H9 (cell line): ENCODE results near the gene ATG7. TPM values are rescaled to one million over a fixed set of nuclear protein-coding genes. Genes with fewer than 3 reads are reported as not detected.

Experiments
- DNase-seq: peaks from one replicate; pipeline ENCODE4 v3.0.0-alpha.2; 2017
- H2AFZ ChIP-seq: one replicate; pipeline ENCODE4 v1.6.1; 2013; ENCODE audit warnings: mild to moderate bottlenecking, low read length, control low read depth, moderate library complexity
- H2AK5ac ChIP-seq: 2 replicates; pipeline ENCODE4 v1.6.1; 2013; ENCODE audit warnings: low read length, control low read depth, mixed read lengths; ENCODE audit not compliant: insufficient read length
- H2BK120ac ChIP-seq: one replicate; pipeline ENCODE4 v1.6.1; 2013; ENCODE audit warnings: low read depth, mild to moderate bottlenecking, low read length, control low read depth, inconsistent platforms; ENCODE audit not compliant: poor library complexity, severe bottlenecking
- H2BK12ac ChIP-seq: 2 replicates; pipeline ENCODE4 v1.6.1; 2013; ENCODE audit warnings: low read length, control low read depth, mixed read lengths, low read depth; ENCODE audit not compliant: insufficient read length
- H2BK15ac ChIP-seq: 2 replicates; pipeline ENCODE4 v1.6.1; 2013; ENCODE audit warnings: low read depth, low read length, control low read depth
- H2BK20ac ChIP-seq: one replicate; pipeline ENCODE4 v1.6.1; 2013; ENCODE audit warnings: low read depth, mild to moderate bottlenecking, low read length, control low read depth, inconsistent platforms; ENCODE audit not compliant: poor library complexity, severe bottlenecking
- H2BK5ac ChIP-seq: 2 replicates; pipeline ENCODE4 v1.6.1; 2013; ENCODE audit warnings: low read length, control low read depth, mixed read lengths; ENCODE audit not compliant: insufficient read length
- H3K14ac ChIP-seq: 2 replicates; pipeline ENCODE4 v1.6.1; 2013; ENCODE audit warnings: low read length, control low read depth; ENCODE audit not compliant: insufficient read depth
- H3K18ac ChIP-seq: 2 replicates; pipeline ENCODE4 v1.6.1; 2013; ENCODE audit warnings: low read depth, mild to moderate bottlenecking, mixed read lengths, low read length, control low read depth; ENCODE audit not compliant: insufficient read length
- H3K23ac ChIP-seq: 2 replicates; pipeline ENCODE4 v1.6.1; 2013; ENCODE audit warnings: low read length, control low read depth, mixed read lengths, low read depth; ENCODE audit not compliant: insufficient read length
- H3K23me2 ChIP-seq: 2 replicates; pipeline ENCODE4 v1.6.1; 2013; ENCODE audit warnings: low read depth, mild to moderate bottlenecking, mixed read lengths, low read length, control low read depth; ENCODE audit not compliant: insufficient read length, poor library complexity, severe bottlenecking
- H3K27ac ChIP-seq: 2 replicates; pipeline ENCODE4 v1.5.1; 2013; ENCODE audit warnings: low read length, control low read depth, mixed read lengths, low read depth; ENCODE audit not compliant: insufficient read length
- H3K27me3 ChIP-seq: 2 replicates; pipeline ENCODE4 v1.6.1; 2013; ENCODE audit warnings: low read length, control low read depth, inconsistent platforms; ENCODE audit not compliant: insufficient read depth
- H3K4ac ChIP-seq: 2 replicates; pipeline ENCODE4 v1.6.1; 2013; ENCODE audit warnings: low read depth, mild to moderate bottlenecking, control low read depth, inconsistent platforms, low read length, moderate library complexity
- H3K4me1 ChIP-seq: 2 replicates; pipeline ENCODE4 v1.6.1; 2013; ENCODE audit warnings: low read length, control low read depth, inconsistent platforms; ENCODE audit not compliant: insufficient read depth
- H3K4me2 ChIP-seq: 2 replicates; pipeline ENCODE4 v1.6.1; 2013; ENCODE audit warnings: low read length, control low read depth, mixed read lengths; ENCODE audit not compliant: insufficient read length, insufficient read depth
- H3K56ac ChIP-seq: 2 replicates; pipeline ENCODE4 v1.6.1; 2013; ENCODE audit warnings: low read depth, mild to moderate bottlenecking, mixed read lengths, low read length, control low read depth; ENCODE audit not compliant: insufficient read length
- H3K79me1 ChIP-seq: 2 replicates; pipeline ENCODE4 v1.6.1; 2013; ENCODE audit warnings: low read depth, mild to moderate bottlenecking, moderate library complexity, low read length, control low read depth, inconsistent platforms; ENCODE audit not compliant: insufficient read depth, poor library complexity, severe bottlenecking
- H3K79me2 ChIP-seq: 2 replicates; pipeline ENCODE4 v1.6.1; 2013; ENCODE audit warnings: low read length, control low read depth, inconsistent platforms; ENCODE audit not compliant: insufficient read depth
- H3K9ac ChIP-seq: 2 replicates; pipeline ENCODE4 v1.6.1; 2013; ENCODE audit warnings: low read length, control low read depth, mixed read lengths; ENCODE audit not compliant: insufficient read length; ENCODE audit errors: extremely low read depth
- H3K9me3 ChIP-seq: one replicate; pipeline ENCODE4 v1.6.1; 2013; ENCODE audit warnings: low read depth, low read length, inconsistent platforms; ENCODE audit not compliant: control insufficient read depth
- H3T11ph ChIP-seq: one replicate; pipeline ENCODE4 v1.6.1; 2013; ENCODE audit warnings: mild to moderate bottlenecking, low read length, control low read depth, inconsistent platforms
- H4K20me1 ChIP-seq: one replicate; pipeline ENCODE4 v1.6.1; 2013; ENCODE audit not compliant: control insufficient read depth, insufficient read length, insufficient read depth
- H4K5ac ChIP-seq: 2 replicates; pipeline ENCODE4 v1.6.1; 2013; ENCODE audit warnings: low read depth, mild to moderate bottlenecking, mixed read lengths, low read length, control low read depth; ENCODE audit not compliant: insufficient read length
- H4K8ac ChIP-seq: replicated peaks from 2 replicates; pipeline ENCODE4 v1.6.1; 2013; ENCODE audit warnings: low read length, control low read depth, mixed read lengths, low read depth; ENCODE audit not compliant: insufficient read length
- H4K91ac ChIP-seq: 2 replicates; pipeline ENCODE4 v1.6.1; 2013; ENCODE audit warnings: low read depth, mild to moderate bottlenecking, moderate library complexity, mixed read lengths, low read length, control low read depth; ENCODE audit not compliant: insufficient read length
- H3K27ac Mint-ChIP-seq, 3 experiments: 2 replicates in 2 of 3; 3 replicates in 1 of 3; pipeline ENCODE4 v1.8.0; 2020 to 2021; ENCODE audit warnings: mixed read lengths in 3 of 3, mild to moderate bottlenecking in 1 of 3, moderate library complexity in 1 of 3
- H3K27me3 Mint-ChIP-seq: 2 replicates; pipeline ENCODE4 v1.8.0; 2021; ENCODE audit warnings: low read depth, mild to moderate bottlenecking, moderate library complexity, mixed read lengths
- H3K36me3 Mint-ChIP-seq, 3 experiments: 2 replicates in 2 of 3; 3 replicates in 1 of 3; pipeline ENCODE4 v1.8.0; 2020 to 2021; ENCODE audit warnings: low read depth in 3 of 3, mixed read lengths in 3 of 3; ENCODE audit not compliant: insufficient read depth in 1 of 3
- H3K4me1 Mint-ChIP-seq, 2 experiments: 2 replicates each; pipeline ENCODE4 v1.8.0; 2020; ENCODE audit warnings: mixed read lengths in 2 of 2
- H3K4me3 Mint-ChIP-seq, 2 experiments: 2 replicates in 1 of 2; 3 replicates in 1 of 2; pipeline ENCODE4 v1.8.0; 2020 to 2021; ENCODE audit warnings: mild to moderate bottlenecking in 2 of 2, mixed read lengths in 2 of 2, moderate library complexity in 1 of 2
- H3K9me3 Mint-ChIP-seq, 2 experiments: 2 replicates in 1 of 2; 3 replicates in 1 of 2; pipeline ENCODE4 v1.8.0; 2020; ENCODE audit warnings: mild to moderate bottlenecking in 2 of 2, mixed read lengths in 2 of 2, moderate library complexity in 1 of 2
- WGBS: extraction: QIAGEN DNeasy Blood & Tissue Kit; methylation state at CpG from one replicate; pipeline ENCODE4 v1.1.7; 2013; ENCODE audit warnings: missing lambda C conversion rate, low lambda C conversion rate, mixed read lengths; ENCODE audit not compliant: insufficient read length; ENCODE audit errors: extremely low coverage; 5-methylcytosine and 5-hydroxymethylcytosine counted together
- total RNA-seq: library from RNA; stranded (reverse); gene quantifications from 2 replicates; pipeline ENCODE4 v1.2.1, GENCODE V29; 2021
- TF ChIP-seq, protein P1 (sequence below): fragments of 200-600 bp; sonication (generic); conservative IDR thresholded peaks from 3 replicates; pipeline ENCODE4 v1.8.0; 2021; ENCODE audit warnings: antibody characterized with exemption, mild to moderate bottlenecking

The ATG7 gene
- total RNA-seq, 1 experiment from 2014 or later = 17.9 TPM

GRCh38 chr3:11521167-11521566, 249.0 kb downstream of the ATG7 start:
- Mint-ChIP-seq H3K36me3 (no peaks in the 10 kb centered on the region), H3K27me3 (no peaks in the 10 kb centered on the region), H3K27ac (peak overlapping the region; percentile 10 to 80 (median 76); a peak in 2 of 7 replicates), H3K9me3 (no peaks in the 10 kb centered on the region), H3K4me3 (no peak overlapping the region), H3K4me1 (peaks cover 4 to 7% of the 10 kb centered on the region in 2 experiments; a peak in 2 of 4 replicates)
- Histone ChIP-seq H2AK5ac (no peak overlapping the region), H2AFZ (no peak overlapping the region), H2BK20ac (no peak overlapping the region), H2BK120ac (no peak overlapping the region), H3K4me1 (no peaks in the 10 kb centered on the region), H3K18ac (no peak overlapping the region), H2BK15ac (no peak overlapping the region), H3K56ac (no peak overlapping the region), H4K91ac (no peak overlapping the region), H2BK12ac (no peak overlapping the region), H3K79me1 (no peaks in the 10 kb centered on the region), H4K5ac (no peak overlapping the region), H3K27me3 (no peaks in the 10 kb centered on the region), H3K9me3 (no peaks in the 10 kb centered on the region), H4K8ac (no peak overlapping the region), H3K9ac (no peak overlapping the region), H3K4ac (no peak overlapping the region), H2BK5ac (no peak overlapping the region), H3K79me2 (no peaks in the 10 kb centered on the region), H3K14ac (no peak overlapping the region), H3K4me2 (no peak overlapping the region), H3T11ph (no peak overlapping the region), H3K27ac (no peak overlapping the region), H3K23me2 (no peaks in the 10 kb centered on the region), H3K23ac (no peak overlapping the region), H4K20me1 (no peaks in the 10 kb centered on the region)
- TF ChIP-seq, protein P1, sequence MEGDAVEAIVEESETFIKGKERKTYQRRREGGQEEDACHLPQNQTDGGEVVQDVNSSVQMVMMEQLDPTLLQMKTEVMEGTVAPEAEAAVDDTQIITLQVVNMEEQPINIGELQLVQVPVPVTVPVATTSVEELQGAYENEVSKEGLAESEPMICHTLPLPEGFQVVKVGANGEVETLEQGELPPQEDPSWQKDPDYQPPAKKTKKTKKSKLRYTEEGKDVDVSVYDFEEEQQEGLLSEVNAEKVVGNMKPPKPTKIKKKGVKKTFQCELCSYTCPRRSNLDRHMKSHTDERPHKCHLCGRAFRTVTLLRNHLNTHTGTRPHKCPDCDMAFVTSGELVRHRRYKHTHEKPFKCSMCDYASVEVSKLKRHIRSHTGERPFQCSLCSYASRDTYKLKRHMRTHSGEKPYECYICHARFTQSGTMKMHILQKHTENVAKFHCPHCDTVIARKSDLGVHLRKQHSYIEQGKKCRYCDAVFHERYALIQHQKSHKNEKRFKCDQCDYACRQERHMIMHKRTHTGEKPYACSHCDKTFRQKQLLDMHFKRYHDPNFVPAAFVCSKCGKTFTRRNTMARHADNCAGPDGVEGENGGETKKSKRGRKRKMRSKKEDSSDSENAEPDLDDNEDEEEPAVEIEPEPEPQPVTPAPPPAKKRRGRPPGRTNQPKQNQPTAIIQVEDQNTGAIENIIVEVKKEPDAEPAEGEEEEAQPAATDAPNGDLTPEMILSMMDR = no peak
- no CpG with 5 or more reads among the region's 8 CpGs for WGBS
- DNase-seq = no peak
